ENCODE data around the gene CDH13.

Gene CDH13

DNA sequence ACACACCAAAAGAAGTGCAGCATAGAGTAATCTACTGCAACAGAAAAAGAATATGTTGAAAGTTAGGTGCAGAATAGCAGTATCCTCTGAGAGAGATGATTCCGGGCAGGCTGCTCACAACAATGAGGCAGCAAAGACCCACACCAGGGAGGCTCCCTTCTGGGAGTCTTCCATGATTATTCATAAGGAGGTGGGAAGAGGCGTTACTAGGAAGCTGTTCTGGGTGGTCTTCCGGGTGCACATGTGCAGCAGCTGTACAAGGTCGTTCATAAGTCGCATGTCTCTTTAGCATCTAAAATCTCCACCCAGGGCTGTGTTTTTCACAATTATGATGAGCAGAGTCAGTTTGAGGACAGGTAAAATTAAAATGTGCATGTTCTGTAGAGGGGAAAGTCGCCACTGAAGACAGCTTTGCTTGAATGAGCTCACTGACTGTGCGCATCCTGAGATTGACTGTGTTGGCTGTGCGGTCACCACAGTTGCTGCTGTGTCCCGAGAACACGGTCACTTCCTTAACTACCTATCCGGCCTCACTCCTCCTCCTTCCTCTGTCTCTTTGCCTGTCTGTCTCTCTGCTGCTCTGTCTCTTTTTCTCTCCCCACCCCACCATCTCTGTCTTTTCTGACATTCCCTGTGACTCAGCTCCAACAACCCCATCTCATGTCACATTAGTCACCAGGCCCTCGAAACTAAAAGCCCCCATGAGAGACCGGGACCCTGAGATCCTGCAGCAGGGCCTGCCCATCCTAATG is 1055.5 kb downstream of the CDH13 start:
- H3K4me3 ChIP-seq (ENCODE audit: low read depth, low read length) = no peak overlapping the region
- no peaks in the 10 kb centered on the region for H3K27me3 ChIP-seq (ENCODE audit: insufficient read depth, low read depth, severe bottlenecking)
- TF ChIP-seq, protein P1, sequence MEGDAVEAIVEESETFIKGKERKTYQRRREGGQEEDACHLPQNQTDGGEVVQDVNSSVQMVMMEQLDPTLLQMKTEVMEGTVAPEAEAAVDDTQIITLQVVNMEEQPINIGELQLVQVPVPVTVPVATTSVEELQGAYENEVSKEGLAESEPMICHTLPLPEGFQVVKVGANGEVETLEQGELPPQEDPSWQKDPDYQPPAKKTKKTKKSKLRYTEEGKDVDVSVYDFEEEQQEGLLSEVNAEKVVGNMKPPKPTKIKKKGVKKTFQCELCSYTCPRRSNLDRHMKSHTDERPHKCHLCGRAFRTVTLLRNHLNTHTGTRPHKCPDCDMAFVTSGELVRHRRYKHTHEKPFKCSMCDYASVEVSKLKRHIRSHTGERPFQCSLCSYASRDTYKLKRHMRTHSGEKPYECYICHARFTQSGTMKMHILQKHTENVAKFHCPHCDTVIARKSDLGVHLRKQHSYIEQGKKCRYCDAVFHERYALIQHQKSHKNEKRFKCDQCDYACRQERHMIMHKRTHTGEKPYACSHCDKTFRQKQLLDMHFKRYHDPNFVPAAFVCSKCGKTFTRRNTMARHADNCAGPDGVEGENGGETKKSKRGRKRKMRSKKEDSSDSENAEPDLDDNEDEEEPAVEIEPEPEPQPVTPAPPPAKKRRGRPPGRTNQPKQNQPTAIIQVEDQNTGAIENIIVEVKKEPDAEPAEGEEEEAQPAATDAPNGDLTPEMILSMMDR (IDR thresholded peaks at IDR 0.05; ENCODE audit: low read depth, low read length) = no peak
- no peak overlapping the region for H3K27ac ChIP-seq
- no peak for DNase-seq
- H3K36me3 ChIP-seq = no peaks in the 10 kb centered on the region
- no peaks in the 10 kb centered on the region for H3K9me3 ChIP-seq (ENCODE audit: severe bottlenecking)

DNA sequence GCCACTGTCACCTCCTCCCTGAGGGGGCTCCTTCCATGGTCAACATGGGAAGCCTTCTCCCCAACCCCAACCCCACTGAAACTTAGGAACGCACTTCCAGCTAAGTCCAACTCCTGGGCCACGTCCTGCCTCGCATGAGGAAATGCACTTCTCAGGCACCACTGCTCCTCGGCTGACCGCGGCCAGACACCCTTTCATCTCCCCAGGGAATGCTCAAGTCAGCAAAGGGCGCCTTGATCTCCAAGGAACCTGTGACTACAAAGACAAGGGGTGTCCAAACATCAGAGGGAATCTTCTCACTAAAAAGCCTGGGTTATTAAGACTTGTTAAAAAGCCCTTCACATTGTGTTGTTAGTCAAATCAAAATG is 1056.1 kb downstream of the CDH13 start:
- no peak overlapping the region for H3K27ac ChIP-seq
- TF ChIP-seq, protein P1 (IDR thresholded peaks at IDR 0.05; ENCODE audit: low read depth, low read length) = no peak
- H3K36me3 ChIP-seq = no peaks in the 10 kb centered on the region
- no peaks in the 10 kb centered on the region for H3K9me3 ChIP-seq (ENCODE audit: severe bottlenecking)
- no peaks in the 10 kb centered on the region for H3K27me3 ChIP-seq (ENCODE audit: insufficient read depth, low read depth, severe bottlenecking)
- DNase-seq = no peak
- H3K4me3 ChIP-seq (ENCODE audit: low read depth, low read length) = no peak overlapping the region

DNA sequence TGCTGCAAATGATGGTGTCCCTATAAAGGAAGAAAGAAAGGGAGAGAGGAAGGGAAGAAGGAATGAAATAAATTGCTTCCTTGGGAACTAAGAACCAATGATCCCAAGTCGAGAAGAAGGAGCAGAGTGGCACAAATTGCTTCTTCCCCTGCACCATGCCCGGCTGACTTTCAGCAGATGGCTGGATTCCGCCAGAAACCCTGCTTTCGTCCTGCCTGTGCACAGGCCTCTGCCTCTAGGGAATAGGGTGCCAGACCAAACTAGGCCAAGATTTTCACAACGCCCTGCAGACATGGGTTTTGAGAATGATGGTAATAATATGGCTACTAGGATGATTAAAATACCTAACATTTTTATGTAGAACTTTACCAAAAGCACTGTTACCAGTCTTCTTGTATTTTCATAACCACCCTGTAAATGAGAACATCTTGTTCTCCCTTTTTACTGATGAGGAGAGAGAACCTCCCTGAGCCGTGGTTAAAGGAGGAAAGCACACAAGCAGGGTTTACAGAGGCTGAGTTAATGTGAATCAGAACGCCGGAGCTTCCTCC is 1058.9 kb downstream of the CDH13 start:
- Histone ChIP-seq H3K4me3 (ENCODE audit: low read depth, low read length) (no peak overlapping the region), H3K27ac (no peak overlapping the region), H3K36me3 (no peaks in the 10 kb centered on the region), H3K9me3 (ENCODE audit: severe bottlenecking) (no peaks in the 10 kb centered on the region), H3K27me3 (ENCODE audit: insufficient read depth, low read depth, severe bottlenecking) (no peaks in the 10 kb centered on the region)
- DNase-seq = no peak
- TF ChIP-seq, protein P1 (IDR thresholded peaks at IDR 0.05; ENCODE audit: low read depth, low read length) = no peak

DNA sequence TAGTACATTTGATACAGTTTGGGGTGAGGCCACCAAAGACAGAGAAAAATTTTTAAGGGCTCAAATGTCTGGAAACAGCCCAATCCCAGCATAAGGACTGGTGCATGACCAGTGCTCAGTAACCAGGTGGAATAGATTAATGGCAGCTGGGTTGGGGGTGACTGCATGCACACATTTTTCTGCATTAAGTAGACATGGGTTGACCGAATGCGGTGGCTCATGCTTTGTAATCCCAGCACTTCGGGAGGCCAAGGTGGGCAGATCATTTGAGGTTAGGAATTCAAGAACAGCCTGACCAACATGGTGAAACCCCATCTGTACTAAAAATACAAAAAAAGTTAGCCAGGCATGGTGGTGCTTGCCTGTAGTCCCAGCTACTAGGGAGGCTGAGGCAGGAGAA is 1060.0 kb downstream of the CDH13 start:
- TF ChIP-seq, protein P1 (IDR thresholded peaks at IDR 0.05; ENCODE audit: low read depth, low read length) = no peak
- no peaks in the 10 kb centered on the region for H3K27me3 ChIP-seq (ENCODE audit: insufficient read depth, low read depth, severe bottlenecking)
- no peak for DNase-seq
- H3K9me3 ChIP-seq (ENCODE audit: severe bottlenecking) = no peaks in the 10 kb centered on the region
- H3K36me3 ChIP-seq = no peaks in the 10 kb centered on the region
- no peak overlapping the region for H3K4me3 ChIP-seq (ENCODE audit: low read depth, low read length)
- H3K27ac ChIP-seq = no peak overlapping the region

DNA sequence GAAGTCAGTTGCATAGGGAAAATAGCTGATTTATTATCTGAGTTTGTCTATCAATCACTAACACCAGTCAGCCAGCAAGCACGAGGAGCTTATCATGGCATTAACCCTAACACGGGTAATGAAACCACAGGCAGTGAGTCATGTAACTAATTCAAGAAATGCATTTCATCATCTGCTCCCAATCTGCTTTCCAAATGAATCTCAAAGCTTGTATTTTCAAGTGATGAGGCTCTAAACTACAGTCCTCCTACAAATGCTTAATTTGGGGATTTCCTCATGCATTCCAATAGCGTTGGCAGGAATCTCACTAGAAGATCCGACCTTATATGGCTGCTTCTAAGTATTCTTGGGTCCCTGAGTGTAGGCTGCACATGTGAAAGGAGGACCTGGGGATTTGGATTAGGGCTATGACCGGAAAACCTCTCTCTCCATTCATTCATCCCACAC is 1062.6 kb downstream of the CDH13 start:
- peak; percentile 50 for DNase-seq
- peak overlapping the region; percentile 17 for H3K27ac ChIP-seq

More for the DNA sequence above, 1062.6 kb downstream of the CDH13 start:
- TF ChIP-seq, protein P1 (IDR thresholded peaks at IDR 0.05; ENCODE audit: low read depth, low read length) = no peak
- H3K36me3 ChIP-seq = no peaks in the 10 kb centered on the region
- H3K27me3 ChIP-seq (ENCODE audit: insufficient read depth, low read depth, severe bottlenecking) = no peaks in the 10 kb centered on the region
- no peak overlapping the region for H3K4me3 ChIP-seq (ENCODE audit: low read depth, low read length)
- no peaks in the 10 kb centered on the region for H3K9me3 ChIP-seq (ENCODE audit: severe bottlenecking)
